OCI-LY1 (cell line): ENCODE data around the gene HJURP.
A peak's percentile ranks its signal among the peaks of the same experiment; 100 is the strongest.

Source experiments
- H2AFZ ChIP-seq: fragments of 200-600 bp; sonication (generic), shearing (Covaris generic); 2 replicates; pipeline ENCODE4 v1.6.0; 2014; ENCODE audit warnings: antibody characterized with exemption, mild to moderate bottlenecking, low read length
- H3F3A ChIP-seq: fragments of 200-600 bp; sonication (generic), shearing (Covaris generic); 2 replicates; pipeline ENCODE4 v1.6.0; 2014; ENCODE audit warnings: mild to moderate bottlenecking, antibody characterized with exemption, low read length, moderate library complexity; ENCODE audit not compliant: insufficient read depth
- H3K27ac ChIP-seq: fragments of 200-600 bp; sonication (generic); 2 replicates; pipeline ENCODE4 v1.5.1; 2014; ENCODE audit warnings: low read length, mixed run types, mild to moderate bottlenecking, low read depth; ENCODE audit not compliant: poor library complexity, severe bottlenecking
- H3K27me3 ChIP-seq: fragments of 200-600 bp; sonication (generic); 2 replicates; pipeline ENCODE4 v1.6.0; 2014; ENCODE audit warnings: antibody characterized with exemption, mild to moderate bottlenecking, low read length, moderate library complexity; ENCODE audit not compliant: insufficient read depth
- H3K36me3 ChIP-seq: fragments of 200-600 bp; sonication (generic); 2 replicates; pipeline ENCODE4 v1.6.1; 2014; ENCODE audit warnings: mild to moderate bottlenecking, antibody characterized with exemption, low read length, moderate library complexity, mixed read lengths; ENCODE audit not compliant: insufficient read depth
- H3K4me1 ChIP-seq: fragments of 200-600 bp; sonication (generic); 2 replicates; pipeline ENCODE4 v1.5.1; 2014; ENCODE audit warnings: mild to moderate bottlenecking, low read length, moderate library complexity; ENCODE audit not compliant: insufficient read depth, severe bottlenecking
- H3K4me2 ChIP-seq: fragments of 200-600 bp; sonication (generic), shearing (Covaris generic); 2 replicates; pipeline ENCODE4 v1.6.1; 2014; ENCODE audit warnings: low read length
- H3K4me3 ChIP-seq: fragments of 200-600 bp; sonication (generic); 2 replicates; pipeline ENCODE4 v1.5.1; 2014; ENCODE audit warnings: low read length, low read depth, mild to moderate bottlenecking, mixed read lengths; ENCODE audit not compliant: poor library complexity, severe bottlenecking
- H3K79me2 ChIP-seq: fragments of 200-600 bp; shearing (Covaris generic); 2 replicates; pipeline ENCODE4 v1.6.1; 2016; ENCODE audit warnings: mixed run types, low read length, mixed read lengths; ENCODE audit not compliant: insufficient read depth
- H3K9ac ChIP-seq: fragments of 200-600 bp; sonication (generic), shearing (Covaris generic); 2 replicates; pipeline ENCODE4 v1.6.1; 2014; ENCODE audit warnings: mild to moderate bottlenecking, low read length, mixed read lengths
- H3K9me2 ChIP-seq: fragments of 200-600 bp; sonication (generic), shearing (Covaris generic); 2 replicates; pipeline ENCODE4 v1.6.1; 2014; ENCODE audit warnings: low read depth, mild to moderate bottlenecking, low read length, mixed read lengths
- H3K9me3 ChIP-seq: fragments of 200-600 bp; shearing (Covaris generic); 2 replicates; pipeline ENCODE4 v1.6.1; 2014; ENCODE audit warnings: low read length, mixed read lengths
- H4K20me1 ChIP-seq: fragments of 200-600 bp; sonication (generic), shearing (Covaris generic); 2 replicates; pipeline ENCODE4 v1.6.0; 2016; ENCODE audit warnings: mild to moderate bottlenecking, low read length; ENCODE audit not compliant: insufficient read depth
- EZH2 ChIP-seq: fragments of 200-600 bp; sonication (generic), shearing (Covaris generic); IDR thresholded peaks from 2 replicates; pipeline ENCODE4 v1.8.0; 2017; ENCODE audit warnings: borderline replicate concordance, mixed run types, mild to moderate bottlenecking, antibody characterized with exemption, low read length, moderate library complexity, mixed read lengths
- TF ChIP-seq, protein P1 (sequence below): fragments of 200-600 bp; sonication (generic), shearing (Covaris generic); IDR thresholded peaks from 2 replicates; pipeline ENCODE4 v1.5.1; 2017; ENCODE audit warnings: mild to moderate bottlenecking, antibody characterized with exemption, low read length, moderate library complexity, mixed read lengths

HJURP gene

DNA sequence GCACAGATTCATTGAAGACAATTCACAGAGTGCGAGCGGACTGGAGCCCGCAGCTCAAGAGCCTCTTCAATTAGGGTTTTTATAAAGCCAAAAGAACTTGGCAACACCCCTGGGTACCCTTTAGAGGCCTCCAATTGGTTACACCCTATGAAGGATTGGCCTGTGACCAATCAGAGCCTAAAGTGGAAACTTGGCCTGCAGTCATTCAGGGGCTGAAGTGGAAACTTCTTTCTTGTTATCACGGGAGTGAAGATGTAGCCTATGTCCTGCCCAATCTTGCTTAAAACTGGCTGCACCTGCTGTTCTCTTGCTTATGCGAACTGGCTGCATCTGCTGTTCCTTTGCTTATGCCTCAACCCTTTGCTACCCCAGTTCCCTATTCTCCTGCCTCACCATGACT lies 1.8 kb upstream of the HJURP start:
- Histone ChIP-seq H3K9me2 (no peaks in the 10 kb centered on the region), H3K36me3 (peaks cover 29% of the 10 kb centered on the region), H3K27ac (no peak overlapping the region), H3K27me3 (no peaks in the 10 kb centered on the region), H4K20me1 (no peaks in the 10 kb centered on the region), H2AFZ (no peak overlapping the region), H3K9me3 (no peaks in the 10 kb centered on the region; the same call in 1 of the 2 replicates), H3K4me1 (peaks cover 32% of the 10 kb centered on the region), H3K4me2 (no peak overlapping the region), H3F3A (no peaks in the 10 kb centered on the region), H3K4me3 (no peak overlapping the region), H3K79me2 (peaks cover 31% of the 10 kb centered on the region), H3K9ac (no peak overlapping the region)
- TF ChIP-seq, protein P1, sequence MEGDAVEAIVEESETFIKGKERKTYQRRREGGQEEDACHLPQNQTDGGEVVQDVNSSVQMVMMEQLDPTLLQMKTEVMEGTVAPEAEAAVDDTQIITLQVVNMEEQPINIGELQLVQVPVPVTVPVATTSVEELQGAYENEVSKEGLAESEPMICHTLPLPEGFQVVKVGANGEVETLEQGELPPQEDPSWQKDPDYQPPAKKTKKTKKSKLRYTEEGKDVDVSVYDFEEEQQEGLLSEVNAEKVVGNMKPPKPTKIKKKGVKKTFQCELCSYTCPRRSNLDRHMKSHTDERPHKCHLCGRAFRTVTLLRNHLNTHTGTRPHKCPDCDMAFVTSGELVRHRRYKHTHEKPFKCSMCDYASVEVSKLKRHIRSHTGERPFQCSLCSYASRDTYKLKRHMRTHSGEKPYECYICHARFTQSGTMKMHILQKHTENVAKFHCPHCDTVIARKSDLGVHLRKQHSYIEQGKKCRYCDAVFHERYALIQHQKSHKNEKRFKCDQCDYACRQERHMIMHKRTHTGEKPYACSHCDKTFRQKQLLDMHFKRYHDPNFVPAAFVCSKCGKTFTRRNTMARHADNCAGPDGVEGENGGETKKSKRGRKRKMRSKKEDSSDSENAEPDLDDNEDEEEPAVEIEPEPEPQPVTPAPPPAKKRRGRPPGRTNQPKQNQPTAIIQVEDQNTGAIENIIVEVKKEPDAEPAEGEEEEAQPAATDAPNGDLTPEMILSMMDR: no peak
- no peak for TF ChIP-seq EZH2

GRCh38 chr2:233855345-233855744 lies 1.0 kb upstream of the HJURP start:
- peak overlapping the region; percentile 79 for H3K27ac ChIP-seq
- peak overlapping the region; percentile 99 for H3K4me3 ChIP-seq
- peaks cover 35% of the 10 kb centered on the region for H3K79me2 ChIP-seq
- H4K20me1 ChIP-seq: no peaks in the 10 kb centered on the region
- peaks cover 32% of the 10 kb centered on the region for H3K4me1 ChIP-seq
- H2AFZ ChIP-seq: no peak overlapping the region
- peak overlapping the region; percentile 71; the same call in 1 of the 2 replicates for H3K4me2 ChIP-seq
- H3K9me2 ChIP-seq: no peaks in the 10 kb centered on the region
- no peak overlapping the region; the same call in 1 of the 2 replicates for H3K9ac ChIP-seq
- no peaks in the 10 kb centered on the region; the same call in 1 of the 2 replicates for H3K9me3 ChIP-seq
- TF ChIP-seq, protein P1: no peak
- no peak for TF ChIP-seq EZH2
- no peaks in the 10 kb centered on the region for H3F3A ChIP-seq
- peaks cover 37% of the 10 kb centered on the region for H3K36me3 ChIP-seq
- H3K27me3 ChIP-seq: no peaks in the 10 kb centered on the region

DNA sequence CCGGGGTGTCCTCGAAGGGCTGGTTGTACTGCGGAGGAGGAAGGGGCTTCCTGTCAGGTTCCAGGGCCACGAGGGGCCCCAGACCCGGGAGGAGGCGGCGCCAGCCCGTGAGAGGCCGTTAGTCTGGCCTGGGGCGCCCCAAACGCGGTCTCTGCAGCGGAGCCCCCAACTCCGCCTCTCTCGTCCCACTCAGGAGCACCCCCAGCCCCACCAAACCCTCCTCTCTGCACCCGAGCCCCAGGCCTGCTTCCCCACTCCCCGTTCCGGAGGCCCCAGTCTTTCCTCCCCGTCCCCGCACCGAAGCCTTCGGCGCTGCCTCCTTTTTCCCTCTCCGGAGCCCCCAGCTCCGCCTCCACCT lies 473 bp downstream of the HJURP start:
- H3K27me3 ChIP-seq: no peaks in the 10 kb centered on the region
- H3K36me3 ChIP-seq: peaks cover 52% of the 10 kb centered on the region
- H4K20me1 ChIP-seq: no peaks in the 10 kb centered on the region
- peak overlapping the region; percentile 99 for H3K4me3 ChIP-seq
- no peaks in the 10 kb centered on the region for H3F3A ChIP-seq
- TF ChIP-seq, protein P1: no peak
- no peak for TF ChIP-seq EZH2
- peaks cover 32% of the 10 kb centered on the region for H3K4me1 ChIP-seq
- H3K9me2 ChIP-seq: no peaks in the 10 kb centered on the region
- H3K9me3 ChIP-seq: no peaks in the 10 kb centered on the region; the same call in 1 of the 2 replicates
- peak overlapping the region; percentile 75 for H3K27ac ChIP-seq
- peaks cover 35% of the 10 kb centered on the region for H3K79me2 ChIP-seq
- H3K9ac ChIP-seq: peak overlapping the region; percentile 99
- no peak overlapping the region for H2AFZ ChIP-seq
- peak overlapping the region; percentile 71 for H3K4me2 ChIP-seq
